Mesendoderm (in vitro differentiated cells): ENCODE data around the gene ESYT2.
"Not testable (repeated sequence)": the region's sequence is repeated elsewhere in the genome, so short reads cannot be mapped to it uniquely, and the experiment has no call there.

Experiments
- DNase-seq: peaks from one replicate; pipeline ENCODE4 v3.0.0; 2013
- H2AK5ac ChIP-seq: 2 replicates; pipeline ENCODE4 v1.6.1; 2013; ENCODE audit warnings: low read length, inconsistent platforms
- H2BK120ac ChIP-seq: 2 replicates; pipeline ENCODE4 v1.6.1; 2013; ENCODE audit warnings: low read depth, mild to moderate bottlenecking, low read length, moderate library complexity, mixed read lengths
- H2BK15ac ChIP-seq: replicated peaks from 2 replicates; pipeline ENCODE4 v1.6.1; 2013; ENCODE audit warnings: low read depth, mild to moderate bottlenecking, moderate library complexity
- H2BK5ac ChIP-seq: 2 replicates; pipeline ENCODE4 v1.6.1; 2013; ENCODE audit warnings: low read length, inconsistent platforms
- H3K18ac ChIP-seq: 2 replicates; pipeline ENCODE4 v1.6.1; 2013; ENCODE audit warnings: mild to moderate bottlenecking, low read length, mixed read lengths
- H3K23ac ChIP-seq: one replicate; pipeline ENCODE4 v1.6.1; 2013; ENCODE audit warnings: low read length
- H3K27ac ChIP-seq: 2 replicates; pipeline ENCODE4 v1.5.1; 2013; ENCODE audit warnings: low read depth, mild to moderate bottlenecking, inconsistent platforms, low read length, moderate library complexity
- H3K27me3 ChIP-seq: 2 replicates; pipeline ENCODE4 v1.6.1; 2013; ENCODE audit warnings: low read length, control low read depth, mild to moderate bottlenecking, inconsistent platforms; ENCODE audit not compliant: insufficient read depth, poor library complexity
- H3K36me3 ChIP-seq: 2 replicates; pipeline ENCODE4 v1.6.1; 2013; ENCODE audit warnings: low read length, inconsistent platforms; ENCODE audit not compliant: control insufficient read depth, insufficient read depth
- H3K4ac ChIP-seq: one replicate; pipeline ENCODE4 v1.6.1; 2013; ENCODE audit warnings: low read depth, mild to moderate bottlenecking, low read length, moderate library complexity
- H3K4me1 ChIP-seq: 2 replicates; pipeline ENCODE4 v1.6.1; 2013; ENCODE audit warnings: low read depth, low read length, inconsistent platforms; ENCODE audit not compliant: control insufficient read depth
- H3K4me2 ChIP-seq: 2 replicates; pipeline ENCODE4 v1.6.1; 2013; ENCODE audit warnings: low read length
- H3K4me3 ChIP-seq: 2 replicates; pipeline ENCODE4 v1.5.1; 2013; ENCODE audit warnings: mild to moderate bottlenecking, low read length
- H3K56ac ChIP-seq: one replicate; pipeline ENCODE4 v1.6.1; 2013; ENCODE audit warnings: low read length
- H3K79me1 ChIP-seq: 2 replicates; pipeline ENCODE4 v1.6.1; 2013; ENCODE audit warnings: low read length, inconsistent platforms
- H3K79me2 ChIP-seq: 2 replicates; pipeline ENCODE4 v1.6.1; 2013; ENCODE audit warnings: mild to moderate bottlenecking, low read length; ENCODE audit not compliant: control insufficient read depth, insufficient read depth
- H3K9ac ChIP-seq: 2 replicates; pipeline ENCODE4 v1.6.1; 2013; ENCODE audit warnings: low read length, inconsistent platforms
- H4K5ac ChIP-seq: one replicate; pipeline ENCODE4 v1.6.1; 2013; ENCODE audit warnings: low read length
- H4K8ac ChIP-seq: one replicate; pipeline ENCODE4 v1.6.1; 2013; ENCODE audit warnings: low read depth, mild to moderate bottlenecking, control low read depth, low read length, moderate library complexity
- WGBS: extraction: QIAGEN DNeasy Blood & Tissue Kit; methylation state at CpG from one replicate; pipeline ENCODE4 v1.1.7; 2013; ENCODE audit warnings: low lambda C conversion rate, missing lambda C conversion rate; ENCODE audit not compliant: insufficient coverage; ENCODE audit errors: extremely low coverage; 5-methylcytosine and 5-hydroxymethylcytosine counted together

Gene ESYT2

GRCh38 chr7:158839177-158839576, 9.9 kb upstream of the ESYT2 start:
- not testable (repeated sequence) for DNase-seq

GRCh38 chr7:158837790-158838637, 8.7 kb upstream of the ESYT2 start:
- no CpG with 5 or more reads among the region's 8 CpGs for WGBS
- no peak overlapping the region for H2AK5ac ChIP-seq

More at GRCh38 chr7:158839177-158839576, 9.9 kb upstream of the ESYT2 start:
- H3K36me3 ChIP-seq, H2BK5ac ChIP-seq, H3K9ac ChIP-seq, H3K79me1 ChIP-seq, H3K56ac ChIP-seq, H3K4me1 ChIP-seq, H3K27ac ChIP-seq, H4K8ac ChIP-seq, H2AK5ac ChIP-seq, H3K79me2 ChIP-seq, H4K5ac ChIP-seq, H3K18ac ChIP-seq, H3K4ac ChIP-seq, H3K27me3 ChIP-seq, H3K4me3 ChIP-seq, H3K23ac ChIP-seq, H2BK120ac ChIP-seq, H3K4me2 ChIP-seq, H2BK15ac ChIP-seq: not testable (repeated sequence)
- WGBS: no CpG with 5 or more reads among the region's 8 CpGs

GRCh38 chr7:158836692-158837091, 7.4 kb upstream of the ESYT2 start:
- no peak overlapping the region for H3K56ac ChIP-seq
- no peaks in the 10 kb centered on the region for H3K4me1 ChIP-seq
- H3K18ac ChIP-seq: no peak overlapping the region
- no peak overlapping the region for H3K9ac ChIP-seq
- WGBS: no CpG with 5 or more reads among the region's 8 CpGs
- H4K8ac ChIP-seq: no peak overlapping the region
- H2AK5ac ChIP-seq: no peak overlapping the region
- no peak overlapping the region for H3K27ac ChIP-seq
- H3K4ac ChIP-seq: no peak overlapping the region
- no peaks in the 10 kb centered on the region for H3K79me2 ChIP-seq
- no peak overlapping the region for H3K4me2 ChIP-seq
- no peak overlapping the region for H2BK120ac ChIP-seq
- no peaks in the 10 kb centered on the region for H3K27me3 ChIP-seq
- H3K23ac ChIP-seq: no peak overlapping the region
- no peak overlapping the region for H4K5ac ChIP-seq
- H2BK5ac ChIP-seq: no peak overlapping the region
- H3K4me3 ChIP-seq: no peak overlapping the region
- no peak for DNase-seq
- H3K79me1 ChIP-seq: no peaks in the 10 kb centered on the region
- H2BK15ac ChIP-seq: no peak overlapping the region
- H3K36me3 ChIP-seq: no peaks in the 10 kb centered on the region

More at GRCh38 chr7:158837790-158838637, 8.7 kb upstream of the ESYT2 start:
- no peak overlapping the region for H2BK15ac ChIP-seq
- no peak overlapping the region for H3K4ac ChIP-seq
- no peak overlapping the region for H2BK120ac ChIP-seq
- no peak overlapping the region for H2BK5ac ChIP-seq
- no peak overlapping the region for H3K18ac ChIP-seq
- no peak overlapping the region for H3K4me2 ChIP-seq
- H3K4me3 ChIP-seq: no peak overlapping the region
- H3K9ac ChIP-seq: no peak overlapping the region
- H4K8ac ChIP-seq: no peak overlapping the region
- no peak for DNase-seq
- no peak overlapping the region for H3K27ac ChIP-seq
- no peak overlapping the region for H3K56ac ChIP-seq
- H4K5ac ChIP-seq: no peak overlapping the region
- no peaks in the 10 kb centered on the region for H3K79me1 ChIP-seq
- no peaks in the 10 kb centered on the region for H3K27me3 ChIP-seq
- no peaks in the 10 kb centered on the region for H3K36me3 ChIP-seq
- no peaks in the 10 kb centered on the region for H3K4me1 ChIP-seq
- no peak overlapping the region for H3K23ac ChIP-seq
- H3K79me2 ChIP-seq: no peaks in the 10 kb centered on the region

- Histone ChIP-seq H3K56ac (no peak overlapping the region), H3K9ac (no peak overlapping the region), H3K4ac (no peak overlapping the region), H2AK5ac (no peak overlapping the region), H2BK5ac (no peak overlapping the region), H3K4me3 (no peak overlapping the region), H3K18ac (no peak overlapping the region), H3K4me2 (no peak overlapping the region), H3K79me1 (no peaks in the 10 kb centered on the region), H3K27ac (no peak overlapping the region), H4K8ac (no peak overlapping the region), H3K4me1 (no peaks in the 10 kb centered on the region), H2BK15ac (no peak overlapping the region), H3K27me3 (no peaks in the 10 kb centered on the region), H3K36me3 (no peaks in the 10 kb centered on the region), H4K5ac (no peak overlapping the region), H3K23ac (no peak overlapping the region), H3K79me2 (no peaks in the 10 kb centered on the region), H2BK120ac (no peak overlapping the region)
- no peak for DNase-seq
- WGBS: no CpG with 5 or more reads among the region's 21 CpGs
Measured at GRCh38 chr7:158834878-158835784, 5.8 kb upstream of the ESYT2 start.

GRCh38 chr7:158832994-158833393, 3.7 kb upstream of the ESYT2 start:
- H3K27me3 ChIP-seq: no peaks in the 10 kb centered on the region
- no peak overlapping the region for H3K4me2 ChIP-seq
- no peak overlapping the region for H3K23ac ChIP-seq
- no peak overlapping the region for H3K27ac ChIP-seq
- H3K36me3 ChIP-seq: no peaks in the 10 kb centered on the region
- no peak overlapping the region for H2BK15ac ChIP-seq
- no peak overlapping the region for H4K8ac ChIP-seq
- H3K4me3 ChIP-seq: no peak overlapping the region
- H3K9ac ChIP-seq: no peak overlapping the region
- no peak overlapping the region for H3K4ac ChIP-seq
- no peak for DNase-seq
- no peak overlapping the region for H2AK5ac ChIP-seq
- no peak overlapping the region for H3K56ac ChIP-seq
- H2BK5ac ChIP-seq: no peak overlapping the region
- no peak overlapping the region for H4K5ac ChIP-seq
- no peaks in the 10 kb centered on the region for H3K79me2 ChIP-seq
- H2BK120ac ChIP-seq: no peak overlapping the region
- peaks cover 1% of the 10 kb centered on the region for H3K79me1 ChIP-seq
- no peaks in the 10 kb centered on the region for H3K4me1 ChIP-seq
- H3K18ac ChIP-seq: no peak overlapping the region
- WGBS: no CpG with 5 or more reads among the region's 3 CpGs
